Measurements from ENCODE around the gene CSNK2A3.

Gene CSNK2A3

DNA sequence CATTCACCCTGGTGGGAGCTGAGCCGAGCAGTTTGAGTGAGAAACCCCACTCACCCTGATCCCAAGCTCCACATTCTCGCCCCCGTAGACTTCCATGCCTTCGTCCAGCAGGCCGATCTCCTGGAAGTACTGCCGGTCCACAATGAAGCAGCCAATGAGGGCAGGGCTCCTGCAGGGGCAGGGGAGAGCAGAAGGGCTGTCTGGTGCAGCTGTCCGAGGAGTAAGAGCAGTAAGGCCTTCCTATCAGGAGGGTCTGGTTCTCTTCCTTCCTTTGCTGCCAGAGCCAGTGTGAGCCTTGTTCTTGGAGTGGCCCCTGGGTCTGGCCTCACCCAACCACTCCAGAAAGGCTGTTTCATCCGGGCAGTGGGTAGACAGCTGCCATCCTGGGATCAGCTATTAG lies 19.4 kb upstream of the CSNK2A3 start:
- DNase-seq (ENCODE audit: low read depth, low spot score) = no peak
- TF ChIP-seq, protein P1, sequence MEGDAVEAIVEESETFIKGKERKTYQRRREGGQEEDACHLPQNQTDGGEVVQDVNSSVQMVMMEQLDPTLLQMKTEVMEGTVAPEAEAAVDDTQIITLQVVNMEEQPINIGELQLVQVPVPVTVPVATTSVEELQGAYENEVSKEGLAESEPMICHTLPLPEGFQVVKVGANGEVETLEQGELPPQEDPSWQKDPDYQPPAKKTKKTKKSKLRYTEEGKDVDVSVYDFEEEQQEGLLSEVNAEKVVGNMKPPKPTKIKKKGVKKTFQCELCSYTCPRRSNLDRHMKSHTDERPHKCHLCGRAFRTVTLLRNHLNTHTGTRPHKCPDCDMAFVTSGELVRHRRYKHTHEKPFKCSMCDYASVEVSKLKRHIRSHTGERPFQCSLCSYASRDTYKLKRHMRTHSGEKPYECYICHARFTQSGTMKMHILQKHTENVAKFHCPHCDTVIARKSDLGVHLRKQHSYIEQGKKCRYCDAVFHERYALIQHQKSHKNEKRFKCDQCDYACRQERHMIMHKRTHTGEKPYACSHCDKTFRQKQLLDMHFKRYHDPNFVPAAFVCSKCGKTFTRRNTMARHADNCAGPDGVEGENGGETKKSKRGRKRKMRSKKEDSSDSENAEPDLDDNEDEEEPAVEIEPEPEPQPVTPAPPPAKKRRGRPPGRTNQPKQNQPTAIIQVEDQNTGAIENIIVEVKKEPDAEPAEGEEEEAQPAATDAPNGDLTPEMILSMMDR (IDR thresholded peaks at IDR 0.05; ENCODE audit: low read depth, low read length) = no peak
- in situ Hi-C loops (cut with HindIII; ENCODE audit: low sequenced_read_pairs) = no loop called here
- no peak overlapping the region for H3K4me3 ChIP-seq (ENCODE audit: low read depth, low read length)

DNA sequence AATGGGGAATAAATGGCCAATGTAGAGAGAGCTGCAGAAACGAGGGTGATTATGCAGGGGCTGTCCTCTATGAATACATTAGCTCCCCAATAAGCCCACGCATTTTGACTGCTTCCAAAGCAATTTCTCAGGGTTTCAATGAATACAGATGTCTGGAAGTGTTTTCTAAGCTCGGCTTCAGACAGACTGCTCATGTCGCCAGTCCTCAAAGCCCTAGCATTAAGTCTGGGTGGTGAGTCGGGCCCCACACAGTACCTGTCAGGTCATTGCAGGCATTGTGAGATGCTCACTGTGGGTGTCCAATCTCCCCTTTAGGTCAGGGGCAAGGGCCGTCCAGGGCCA lies 17.9 kb upstream of the CSNK2A3 start:
- no peak for DNase-seq (ENCODE audit: low read depth, low spot score)
- TF ChIP-seq, protein P1 (IDR thresholded peaks at IDR 0.05; ENCODE audit: low read depth, low read length) = no peak
- no peak overlapping the region for H3K4me3 ChIP-seq (ENCODE audit: low read depth, low read length)
- in situ Hi-C loops (cut with HindIII; ENCODE audit: low sequenced_read_pairs) = no loop called here

- no peak overlapping the region for H3K4me3 ChIP-seq (ENCODE audit: low read depth, low read length)
- in situ Hi-C loops (cut with HindIII; ENCODE audit: low sequenced_read_pairs) = no loop called here
- no peak for DNase-seq (ENCODE audit: low read depth, low spot score)
- TF ChIP-seq, protein P1 (IDR thresholded peaks at IDR 0.05; ENCODE audit: low read depth, low read length) = no peak
Measured at GRCh38 chr11:11370255-11370961, 17.4 kb upstream of the CSNK2A3 start.

GRCh38 chr11:11366793-11367192 lies 13.7 kb upstream of the CSNK2A3 start:
- TF ChIP-seq, protein P1 (IDR thresholded peaks at IDR 0.05; ENCODE audit: low read depth, low read length) = no peak
- in situ Hi-C loops (cut with HindIII; ENCODE audit: low sequenced_read_pairs) = no loop called here
- no peak overlapping the region for H3K4me3 ChIP-seq (ENCODE audit: low read depth, low read length)
- DNase-seq (ENCODE audit: low read depth, low spot score) = no peak

- H3K4me3 ChIP-seq (ENCODE audit: low read depth, low read length) = no peak overlapping the region
- in situ Hi-C loops (cut with HindIII; ENCODE audit: low sequenced_read_pairs) = no loop called here
- TF ChIP-seq, protein P1 (IDR thresholded peaks at IDR 0.05; ENCODE audit: low read depth, low read length) = no peak
- DNase-seq (ENCODE audit: low read depth, low spot score) = no peak
Measured at GRCh38 chr11:11363674-11364073, 10.6 kb upstream of the CSNK2A3 start.

- no peak for DNase-seq (ENCODE audit: low read depth, low spot score)
- in situ Hi-C loops (cut with HindIII; ENCODE audit: low sequenced_read_pairs) = no loop called here
- no peak overlapping the region for H3K4me3 ChIP-seq (ENCODE audit: low read depth, low read length)
- TF ChIP-seq, protein P1 (IDR thresholded peaks at IDR 0.05; ENCODE audit: low read depth, low read length) = no peak
Measured at GRCh38 chr11:11359611-11360010, 6.6 kb upstream of the CSNK2A3 start.

Data from astrocyte of the spinal cord (primary cell).